SK-N-SH treated with all-trans-retinoic acid at 6 μM for 48 hours (cell line): Measurements from ENCODE around the gene SLC6A16.

Experiments
- CSDC2 ChIP-seq: fragments of 250-450 bp; sonication (Bioruptor Pico); IDR thresholded peaks from 2 replicates; pipeline ENCODE4 v1.5.0; 2020; ENCODE audit warnings: mild to moderate bottlenecking, moderate library complexity
- TOX ChIP-seq: fragments of 250-450 bp; sonication (Bioruptor Pico); IDR thresholded peaks from 2 replicates; pipeline ENCODE4 v1.8.0; 2021; ENCODE audit warnings: mild to moderate bottlenecking, moderate library complexity, borderline replicate concordance

- TF ChIP-seq CSDC2 (CRISPR knock-in tag) (no peak), TOX (CRISPR knock-in tag) (no peak)
These were observed 14.5 kb upstream of the SLC6A16 start for GRCh38 chr19:49339301-49340068.
